HT-29 (cell line): ENCODE data around the gene P2RY8. TPM values are rescaled to one million over a fixed set of nuclear protein-coding genes. Genes with fewer than 3 reads are reported as not detected.
"Not testable (repeated sequence)": the region's sequence is repeated elsewhere in the genome, so short reads cannot be mapped to it uniquely, and the experiment has no call there.

Source experiments
- DNase-seq: peaks from one replicate; pipeline ENCODE4 v3.0.0-alpha.2; 2015; ENCODE audit warnings: low spot score
- total RNA-seq: library from RNA; depleted of rRNA; stranded (reverse); fragments of >200 nt; shearing (Covaris generic); gene quantifications from 2 replicates; pipeline ENCODE4 v1.2.3, GENCODE V29; 2014; rRNA removed

P2RY8 gene
- total RNA-seq: not detected in 2 replicates

DNA sequence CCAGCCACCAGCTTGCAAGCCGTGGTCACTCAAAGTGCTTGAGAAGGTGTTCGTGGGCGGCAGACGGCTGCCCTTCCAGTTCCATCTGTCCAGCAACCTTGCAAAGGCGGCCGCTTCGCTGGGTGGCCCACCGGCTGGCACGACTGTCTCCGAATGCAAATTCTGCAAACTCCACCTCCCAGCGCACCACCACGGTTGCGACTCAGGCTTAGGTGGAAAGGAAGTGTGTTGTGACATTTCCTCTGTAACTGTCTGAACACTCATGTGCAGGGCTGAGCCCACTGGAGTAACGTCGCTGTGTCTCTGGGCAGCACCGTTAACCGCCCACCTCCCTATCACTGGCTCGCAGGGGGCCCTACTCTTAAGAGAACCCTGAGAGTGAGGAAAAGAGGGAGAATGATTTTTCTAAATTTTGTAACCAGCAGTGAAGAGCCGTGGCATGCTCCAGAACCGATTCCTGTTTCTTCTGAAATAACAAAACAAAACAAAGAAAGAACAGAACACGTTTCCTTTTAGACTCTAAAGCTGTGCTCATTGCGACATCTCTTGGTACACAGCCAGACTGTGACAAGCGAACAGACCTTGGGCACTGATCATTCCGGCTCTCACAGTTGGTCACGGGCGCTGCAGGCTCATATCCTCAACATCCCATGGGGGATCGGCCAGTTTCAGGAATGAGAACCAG, at the start of gene P2RY8:
Gene P2RY8 (minus strand): TSS at position 155 of the 685 bp plus-strand sequence. CDS start 70,627 bp downstream, outside the sequence.
- DNase-seq: peak; percentile 7

GRCh38 chrX:1584237-1585011, 47.4 kb upstream of the P2RY8 start:
- no peak for DNase-seq

GRCh38 chrX:1582686-1583437, 45.9 kb upstream of the P2RY8 start:
- DNase-seq: peak; percentile 22

DNA sequence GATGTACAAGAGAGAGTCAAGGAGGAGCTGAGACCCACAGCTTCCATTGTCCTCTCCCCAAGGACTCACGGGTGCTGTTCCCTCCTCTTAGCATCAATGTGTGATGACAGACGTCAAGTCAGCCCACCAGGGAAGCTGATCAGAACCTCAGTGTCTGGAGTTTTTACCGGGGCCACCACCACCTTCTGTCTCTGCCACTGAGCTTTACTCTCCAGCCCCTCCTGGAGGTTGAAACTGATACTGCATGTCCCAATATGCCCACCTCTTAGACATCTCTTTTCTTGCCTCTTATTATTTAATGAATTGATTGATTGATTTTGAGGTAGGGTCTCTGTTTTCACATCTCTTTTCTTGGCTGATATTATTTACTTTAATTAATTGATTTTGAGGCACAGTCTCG, 44.1 kb upstream of the P2RY8 start:
- DNase-seq: peak; percentile 65

DNA sequence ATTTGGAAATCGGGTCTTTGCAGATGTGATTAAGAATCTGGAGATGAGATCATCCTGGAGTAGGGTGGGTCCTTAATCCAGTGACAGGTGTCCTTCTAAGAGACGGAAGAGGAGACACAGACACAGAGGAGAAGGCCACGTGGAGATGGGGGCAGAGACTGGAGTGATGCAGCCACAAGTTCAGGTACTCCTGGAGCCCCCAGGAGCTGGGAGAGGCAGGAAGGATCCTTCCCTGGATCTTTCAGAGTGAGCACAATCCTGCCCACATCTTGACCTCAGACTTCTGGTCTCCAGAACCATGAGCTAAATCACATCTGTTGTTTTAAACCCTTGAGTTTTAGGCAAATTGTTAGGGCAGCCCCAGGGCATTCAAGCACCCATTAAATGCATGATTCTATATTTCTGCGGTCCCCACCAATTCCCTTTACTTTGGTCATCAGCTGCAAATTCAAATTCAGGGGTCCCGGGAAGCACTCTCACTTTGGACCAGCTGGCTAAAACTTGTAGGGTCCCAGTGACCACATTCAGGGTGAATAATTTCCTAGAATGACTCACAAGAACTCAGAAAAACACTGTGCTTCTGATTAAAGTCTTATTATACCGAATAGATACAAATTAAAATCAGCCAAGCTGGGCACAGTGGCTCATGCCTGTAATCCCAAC, 41.7 kb upstream of the P2RY8 start:
- no peak for DNase-seq

DNA sequence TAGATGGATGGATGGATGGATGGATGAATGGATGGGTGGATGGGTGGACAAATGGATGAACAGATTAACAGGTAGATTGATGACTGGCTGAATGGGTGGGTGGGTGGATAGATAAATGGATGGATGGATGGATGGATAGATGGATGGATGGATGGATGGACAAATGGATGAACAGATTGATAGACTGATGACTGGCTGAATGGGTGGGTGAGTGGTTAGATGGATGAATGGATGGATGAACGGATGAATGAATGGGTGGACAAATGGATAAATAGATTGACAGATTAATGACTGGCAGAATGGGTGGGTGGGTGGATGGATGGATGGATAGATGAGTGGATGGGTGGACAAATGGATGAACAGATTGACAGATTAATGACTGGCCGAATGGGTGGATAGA, 40.9 kb upstream of the P2RY8 start:
- DNase-seq: no peak

DNA sequence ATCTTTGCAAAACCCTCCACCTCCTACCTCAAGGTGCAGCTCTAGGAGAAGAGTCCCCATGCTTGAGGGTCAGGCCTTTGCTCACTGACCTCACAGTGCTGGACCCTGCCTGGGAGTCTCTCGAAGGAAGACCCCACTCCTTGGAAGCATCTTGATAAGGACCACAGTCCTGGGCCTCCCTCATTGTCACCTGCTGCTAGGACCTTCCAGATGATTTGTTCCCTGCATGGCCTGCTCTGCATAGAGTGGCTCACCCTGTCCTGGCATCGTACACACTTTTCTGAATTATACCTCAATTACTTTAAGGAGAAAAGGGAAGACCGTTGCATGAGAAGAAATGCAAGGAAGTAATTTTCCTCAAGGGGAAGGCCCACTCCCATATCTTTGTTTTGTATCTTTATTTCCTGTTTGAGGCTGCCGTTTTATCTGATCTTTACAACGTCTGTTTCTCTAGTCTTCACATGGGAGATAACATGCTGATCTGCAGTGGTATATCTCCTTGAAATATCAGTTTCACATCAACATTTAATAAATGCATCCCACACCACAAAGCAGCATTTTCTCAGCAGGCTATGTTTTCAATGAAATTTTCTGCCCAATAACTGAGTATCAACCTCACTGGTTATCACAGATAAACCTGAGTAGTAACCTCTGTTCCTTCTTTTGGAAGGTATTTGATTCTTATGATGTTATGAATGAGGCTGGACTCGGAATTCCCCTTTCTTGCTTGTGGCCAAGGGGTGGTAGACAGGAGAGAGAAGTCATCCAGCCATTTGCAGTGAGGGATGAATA, 39.4 kb upstream of the P2RY8 start:
- DNase-seq: no peak

DNA sequence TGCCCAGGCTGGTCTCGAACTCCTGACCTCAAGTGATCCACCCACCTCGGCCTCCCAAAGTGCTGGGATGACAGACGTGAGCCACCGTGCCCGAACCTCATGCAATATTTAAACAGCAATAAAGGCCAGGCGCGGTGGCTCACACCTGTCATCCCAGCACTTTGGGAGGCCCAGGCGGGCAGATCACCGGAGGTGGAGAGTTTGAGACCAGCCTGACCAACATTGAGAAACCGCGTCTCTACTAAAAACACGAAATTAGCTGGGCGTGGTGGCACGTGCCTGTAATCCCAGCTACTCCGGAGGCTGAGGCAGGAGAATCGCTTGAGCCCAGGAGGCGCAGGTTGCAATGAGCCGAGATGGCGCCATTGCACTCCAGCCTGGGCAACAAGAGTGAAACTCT, 37.2 kb upstream of the P2RY8 start:
- not testable (repeated sequence) for DNase-seq

DNA sequence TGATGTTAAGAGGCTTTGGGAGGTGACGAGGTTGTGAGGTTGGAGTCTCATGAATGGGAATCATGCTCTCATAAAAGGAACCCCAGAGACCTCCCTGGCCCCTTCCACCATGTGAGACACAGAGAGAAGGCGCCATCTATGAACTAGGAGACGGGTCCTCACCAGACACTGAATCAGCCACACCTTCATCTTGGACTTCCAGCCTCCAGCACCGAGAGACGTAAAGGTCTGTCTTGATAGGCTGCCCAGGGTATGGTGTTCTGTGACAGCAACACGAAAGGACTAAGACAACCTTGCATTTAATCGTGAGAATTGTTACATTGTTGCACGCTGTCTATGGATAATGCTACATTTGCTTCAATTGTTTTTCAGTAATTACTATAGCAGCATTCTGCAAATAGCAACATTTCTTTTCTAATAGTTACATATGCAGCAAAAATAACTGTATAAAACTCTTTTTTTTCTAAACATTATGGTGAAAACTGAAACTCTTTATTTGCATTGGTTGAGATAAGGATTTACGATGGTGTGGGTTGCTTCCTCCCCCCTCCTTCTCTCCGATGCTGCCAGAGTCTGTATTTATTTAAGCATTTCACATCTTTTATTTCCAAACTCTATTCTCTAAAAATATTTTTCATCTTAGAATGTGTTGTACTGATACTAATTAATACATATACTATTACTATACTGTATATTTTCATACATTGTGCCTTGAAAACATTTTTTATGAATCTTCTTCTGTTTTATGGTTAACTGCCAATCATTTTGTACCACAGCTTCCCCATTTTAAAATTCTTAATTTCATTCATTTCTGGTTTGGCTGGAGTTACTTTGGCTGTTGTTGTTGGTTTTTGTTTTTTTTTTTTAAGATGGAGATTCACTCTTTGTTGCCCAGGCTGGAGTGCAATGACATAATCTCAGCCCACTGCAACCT, 28.0 kb upstream of the P2RY8 start:
- no peak for DNase-seq

DNA sequence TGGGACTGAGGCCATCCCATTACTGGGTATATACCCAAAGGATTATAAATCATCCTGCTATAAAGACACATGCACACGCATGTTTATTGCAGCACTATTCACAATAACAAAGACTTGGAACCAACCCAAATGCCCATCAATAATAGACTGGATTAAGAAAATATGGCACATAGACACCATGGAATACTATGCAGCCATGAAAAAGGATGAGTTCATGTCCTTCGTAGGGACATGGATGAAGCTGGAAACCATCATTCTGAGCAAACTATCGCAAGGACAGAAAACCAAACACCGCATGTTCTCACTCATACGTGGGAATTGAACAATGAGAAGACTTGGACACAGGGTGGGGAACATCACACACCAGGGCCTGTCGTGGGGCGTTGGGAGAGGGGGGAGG, 27.1 kb upstream of the P2RY8 start:
- not testable (repeated sequence) for DNase-seq

- DNase-seq: no peak
These were observed 24.2 kb upstream of the P2RY8 start for GRCh38 chrX:1561164-1561563.

DNA sequence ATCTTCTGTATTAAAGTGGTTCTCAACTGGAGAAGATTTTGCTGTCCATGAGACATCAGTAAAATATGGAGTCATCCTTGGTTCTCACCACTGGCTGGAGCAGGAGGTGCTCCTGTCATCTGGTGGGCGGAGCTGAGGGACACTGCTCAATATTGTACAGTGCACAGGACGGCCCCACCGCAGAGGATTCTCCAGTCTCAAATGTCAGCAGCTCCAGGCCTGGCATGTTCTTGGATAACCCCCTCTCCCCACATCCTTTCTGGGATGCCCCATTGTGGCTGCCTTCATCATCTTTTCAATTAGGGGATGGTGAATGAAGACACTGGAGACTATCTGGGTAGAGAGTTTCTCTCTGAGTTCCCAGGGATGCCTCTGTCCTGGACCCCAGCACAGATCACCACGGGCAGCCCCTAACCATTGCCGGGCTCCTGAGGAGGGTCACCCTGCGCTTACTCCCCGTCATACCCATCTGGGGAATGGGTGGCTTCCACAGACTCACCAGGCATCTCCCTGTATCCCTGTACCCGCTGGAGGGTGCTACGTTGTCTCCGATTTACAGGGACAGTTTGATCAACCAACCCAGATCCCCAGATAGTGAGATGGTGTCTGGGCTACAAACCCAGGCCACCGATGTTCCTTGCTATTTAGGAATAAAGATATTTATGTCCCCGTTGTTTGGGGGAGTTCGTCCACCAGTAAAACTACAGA, 21.9 kb upstream of the P2RY8 start:
- DNase-seq: no peak

GRCh38 chrX:1557442-1557841, 20.5 kb upstream of the P2RY8 start:
- not testable (repeated sequence) for DNase-seq

DNA sequence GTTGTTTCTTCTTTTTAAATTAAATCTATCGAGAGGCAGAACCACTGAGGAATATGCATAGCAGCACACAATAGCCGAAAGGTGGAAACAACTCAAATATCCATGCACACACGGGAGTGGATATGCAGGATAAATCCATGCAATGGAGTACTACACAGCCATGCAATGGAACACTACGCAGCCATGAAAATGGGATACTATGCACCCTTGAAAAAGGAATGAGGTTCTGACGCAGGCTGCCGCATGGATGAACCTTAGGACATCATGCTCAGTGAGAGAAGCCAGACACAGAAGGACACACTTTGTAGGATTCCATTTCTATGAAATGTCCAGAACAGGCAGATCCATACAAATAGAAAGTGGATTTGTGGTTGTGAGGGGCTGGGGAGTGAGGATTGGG, 18.4 kb upstream of the P2RY8 start:
- DNase-seq: no peak

DNA sequence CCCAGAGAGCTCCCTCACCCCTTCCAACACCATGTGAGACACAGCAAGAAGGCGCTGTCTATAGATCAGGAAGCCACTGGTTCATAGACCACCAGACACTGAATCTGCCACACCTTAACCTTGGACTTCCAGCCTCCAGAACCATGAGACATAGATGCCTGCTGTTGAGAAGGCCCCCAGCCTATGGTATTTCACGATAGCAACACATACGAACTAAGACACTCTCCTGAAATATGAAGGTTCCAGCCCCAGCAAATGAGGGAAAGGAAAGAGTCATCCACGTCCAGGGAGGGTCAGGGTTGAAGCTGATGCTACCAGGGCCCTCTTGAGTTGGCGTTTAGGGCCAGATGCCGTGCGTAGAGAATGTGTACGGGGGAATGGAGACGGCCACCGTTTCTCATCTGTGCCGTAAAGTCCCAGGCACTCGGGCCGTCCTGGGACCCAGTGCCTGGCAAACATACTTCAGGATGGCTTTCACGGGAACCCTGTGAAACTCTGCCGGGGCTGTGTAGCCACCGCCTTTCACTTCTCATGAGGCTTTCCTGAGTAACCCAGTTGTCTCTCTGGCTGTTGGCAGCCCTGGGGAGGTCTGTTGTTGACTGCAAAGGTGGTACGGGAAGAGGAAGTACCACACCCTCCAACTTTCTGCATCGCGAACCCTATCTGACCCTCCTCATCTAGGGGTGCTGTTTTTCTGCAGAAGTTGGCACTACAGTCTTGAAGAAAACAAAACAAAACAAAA, 17.7 kb upstream of the P2RY8 start:
- no peak for DNase-seq

DNA sequence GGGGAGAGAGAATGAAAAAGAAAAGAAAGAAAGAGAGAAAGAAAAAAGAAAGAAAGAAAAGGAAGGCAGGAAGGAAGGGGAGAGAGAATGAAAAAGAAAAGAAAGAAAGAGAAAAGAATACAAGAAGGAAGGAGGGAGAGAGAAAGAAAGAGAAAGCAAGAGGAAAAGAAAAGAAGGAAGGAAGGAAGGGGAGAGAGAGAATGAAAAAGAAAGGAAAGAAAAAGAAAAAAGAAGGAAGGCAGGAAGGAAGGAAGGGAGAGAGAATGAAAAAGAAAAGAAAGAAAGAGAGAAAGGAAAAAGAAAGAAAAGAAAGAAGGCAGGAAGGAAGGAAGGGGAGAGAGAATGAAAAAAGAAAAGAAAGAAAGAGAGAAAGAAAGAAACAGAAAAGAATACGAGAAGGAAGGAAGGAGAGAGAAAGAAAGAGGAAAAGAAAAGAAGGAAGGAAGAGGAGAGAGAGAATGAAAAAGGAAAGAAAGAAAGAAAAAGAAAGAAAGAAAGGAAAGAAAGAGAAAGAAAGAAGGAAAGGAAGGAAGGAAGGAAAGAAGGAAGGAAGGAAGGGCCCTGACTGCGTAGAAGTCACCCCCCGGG, 15.1 kb upstream of the P2RY8 start:
- DNase-seq: no peak

- no peak for DNase-seq
These were observed 9.8 kb upstream of the P2RY8 start for GRCh38 chrX:1546691-1547251.
